Astrocyte (in vitro differentiated cells and primary cell): ENCODE data around the gene MRPL47. TPM values are rescaled to one million over a fixed set of nuclear protein-coding genes. Genes with fewer than 3 reads are reported as not detected.

Source experiments
- DNase-seq: peaks from one replicate; pipeline ENCODE4 v3.0.0-alpha.2; 2010; ENCODE audit warnings: low read depth
- FAIRE-seq: peaks from 2 replicates; lab custom pipeline; 2011; peaks lifted over from hg19 to GRCh38; lab: Jason Lieb, UNC
- H2AFZ ChIP-seq: 2 replicates; pipeline ENCODE4 v1.6.0; 2012; ENCODE audit warnings: low read depth, low read length, inconsistent platforms
- H3K27ac ChIP-seq: 2 replicates; pipeline ENCODE4 v1.5.1; 2011; ENCODE audit warnings: low read depth, low read length, inconsistent platforms
- H3K27me3 ChIP-seq: 2 replicates; pipeline ENCODE4 v1.6.0; 2011; ENCODE audit warnings: low read length, inconsistent platforms; ENCODE audit not compliant: insufficient read depth
- H3K36me3 ChIP-seq: 2 replicates; pipeline ENCODE4 v1.5.1; 2011; ENCODE audit warnings: low read length, inconsistent platforms; ENCODE audit not compliant: insufficient read depth
- H3K4me1 ChIP-seq: 2 replicates; pipeline ENCODE4 v1.5.1; 2011; ENCODE audit warnings: low read length, inconsistent platforms; ENCODE audit not compliant: insufficient read depth
- H3K4me2 ChIP-seq: 2 replicates; pipeline ENCODE4 v1.6.0; 2012; ENCODE audit warnings: low read length, inconsistent platforms
- H3K4me3 ChIP-seq: 2 replicates; pipeline ENCODE4 v1.5.1; 2011; ENCODE audit warnings: low read depth, mild to moderate bottlenecking, low read length, inconsistent platforms; ENCODE audit not compliant: insufficient read depth
- H3K79me2 ChIP-seq: 2 replicates; pipeline ENCODE4 v1.6.0; 2012; ENCODE audit warnings: mild to moderate bottlenecking, low read length, inconsistent platforms; ENCODE audit not compliant: insufficient read depth
- H3K9ac ChIP-seq: 2 replicates; pipeline ENCODE4 v1.6.0; 2012; ENCODE audit warnings: mild to moderate bottlenecking, low read length, inconsistent platforms
- H3K9me3 ChIP-seq: 2 replicates; pipeline ENCODE4 v1.5.1; 2012; ENCODE audit warnings: low read depth, mild to moderate bottlenecking, low read length, inconsistent platforms; ENCODE audit not compliant: insufficient read depth
- H4K20me1 ChIP-seq: 2 replicates; pipeline ENCODE4 v1.6.0; 2012; ENCODE audit warnings: low read length, inconsistent platforms; ENCODE audit not compliant: insufficient read depth
- H3K27ac Mint-ChIP-seq: one replicate; pipeline ENCODE4 v1.8.0; 2021; ENCODE audit warnings: mild to moderate bottlenecking, mixed read lengths; ENCODE audit not compliant: unreplicated experiment
- H3K27me3 Mint-ChIP-seq: one replicate; pipeline ENCODE4 v1.8.0; 2021; ENCODE audit warnings: low read depth, mixed read lengths; ENCODE audit not compliant: unreplicated experiment
- H3K36me3 Mint-ChIP-seq: one replicate; pipeline ENCODE4 v1.8.0; 2021; ENCODE audit warnings: low read depth, mixed read lengths; ENCODE audit not compliant: unreplicated experiment
- H3K4me1 Mint-ChIP-seq: one replicate; pipeline ENCODE4 v1.8.0; 2021; ENCODE audit warnings: low read depth, mixed read lengths; ENCODE audit not compliant: unreplicated experiment
- H3K4me3 Mint-ChIP-seq: one replicate; pipeline ENCODE4 v1.8.0; 2021; ENCODE audit warnings: mild to moderate bottlenecking, moderate library complexity, mixed read lengths; ENCODE audit not compliant: unreplicated experiment
- H3K9me3 Mint-ChIP-seq: one replicate; pipeline ENCODE4 v1.8.0; 2021; ENCODE audit warnings: mild to moderate bottlenecking, mixed read lengths; ENCODE audit not compliant: unreplicated experiment
- EZH2 ChIP-seq: IDR thresholded peaks from 2 replicates; pipeline ENCODE4 v1.6.1; 2012; ENCODE audit warnings: mild to moderate bottlenecking, low read length, inconsistent platforms; ENCODE audit not compliant: insufficient read depth
- total RNA-seq: library from RNA; stranded (reverse); gene quantifications from 2 replicates; pipeline ENCODE4 v1.2.1, GENCODE V29; 2021
- TF ChIP-seq, protein P1 (sequence below): IDR thresholded peaks from 2 replicates; pipeline ENCODE4 v1.5.1; 2011; ENCODE audit warnings: low read depth, mild to moderate bottlenecking, inconsistent platforms, low read length, moderate library complexity; ENCODE audit not compliant: insufficient read depth

Gene MRPL47
- total RNA-seq, 1 donor from 2014 or later = 45.9 TPM

GRCh38 chr3:179541596-179541995 lies 62.8 kb downstream of the MRPL47 start:
- no peak for FAIRE-seq
- no peaks in the 10 kb centered on the region for H3K27me3 Mint-ChIP-seq
- TF ChIP-seq EZH2 = no peak
- TF ChIP-seq, protein P1, sequence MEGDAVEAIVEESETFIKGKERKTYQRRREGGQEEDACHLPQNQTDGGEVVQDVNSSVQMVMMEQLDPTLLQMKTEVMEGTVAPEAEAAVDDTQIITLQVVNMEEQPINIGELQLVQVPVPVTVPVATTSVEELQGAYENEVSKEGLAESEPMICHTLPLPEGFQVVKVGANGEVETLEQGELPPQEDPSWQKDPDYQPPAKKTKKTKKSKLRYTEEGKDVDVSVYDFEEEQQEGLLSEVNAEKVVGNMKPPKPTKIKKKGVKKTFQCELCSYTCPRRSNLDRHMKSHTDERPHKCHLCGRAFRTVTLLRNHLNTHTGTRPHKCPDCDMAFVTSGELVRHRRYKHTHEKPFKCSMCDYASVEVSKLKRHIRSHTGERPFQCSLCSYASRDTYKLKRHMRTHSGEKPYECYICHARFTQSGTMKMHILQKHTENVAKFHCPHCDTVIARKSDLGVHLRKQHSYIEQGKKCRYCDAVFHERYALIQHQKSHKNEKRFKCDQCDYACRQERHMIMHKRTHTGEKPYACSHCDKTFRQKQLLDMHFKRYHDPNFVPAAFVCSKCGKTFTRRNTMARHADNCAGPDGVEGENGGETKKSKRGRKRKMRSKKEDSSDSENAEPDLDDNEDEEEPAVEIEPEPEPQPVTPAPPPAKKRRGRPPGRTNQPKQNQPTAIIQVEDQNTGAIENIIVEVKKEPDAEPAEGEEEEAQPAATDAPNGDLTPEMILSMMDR = no peak

DNA sequence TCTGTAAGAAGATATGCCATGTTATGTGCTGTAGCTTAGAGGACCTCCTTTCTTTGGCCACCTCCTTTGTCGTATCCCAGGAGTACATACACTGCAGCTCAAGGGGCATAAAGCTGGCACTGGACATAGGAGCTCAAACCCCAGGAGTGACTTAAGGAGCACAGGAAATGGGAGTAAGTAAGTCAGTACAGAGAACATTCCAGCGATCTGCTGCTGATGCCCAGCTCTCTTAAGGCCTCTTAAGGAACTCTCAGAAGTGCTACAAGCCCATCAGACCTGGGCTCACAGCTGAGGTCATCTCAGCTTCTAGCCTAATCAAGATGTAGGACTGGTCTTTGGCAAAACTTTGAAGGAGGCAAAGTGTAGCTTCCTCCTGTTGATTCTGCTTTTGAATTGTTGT lies 63.3 kb downstream of the MRPL47 start:
- H3K36me3 Mint-ChIP-seq = no peaks in the 10 kb centered on the region
- H3K4me1 ChIP-seq = peaks cover 4% of the 10 kb centered on the region
- no peak overlapping the region for H3K27ac Mint-ChIP-seq
- H3K9ac ChIP-seq = no peak overlapping the region
- no peaks in the 10 kb centered on the region for H3K36me3 ChIP-seq
- no peaks in the 10 kb centered on the region for H3K79me2 ChIP-seq
- H3K27ac ChIP-seq = no peak overlapping the region
- TF ChIP-seq, protein P1 = no peak
- TF ChIP-seq EZH2 = no peak
- no peak for FAIRE-seq
- H4K20me1 ChIP-seq = no peaks in the 10 kb centered on the region
- no peaks in the 10 kb centered on the region for H3K27me3 Mint-ChIP-seq
- H2AFZ ChIP-seq = no peak overlapping the region
- no peaks in the 10 kb centered on the region for H3K9me3 ChIP-seq
- DNase-seq = no peak
- H3K4me3 Mint-ChIP-seq = no peak overlapping the region
- no peak overlapping the region for H3K4me2 ChIP-seq
- peaks cover 11% of the 10 kb centered on the region for H3K9me3 Mint-ChIP-seq
- no peak overlapping the region for H3K4me3 ChIP-seq
- peaks cover 9% of the 10 kb centered on the region for H3K4me1 Mint-ChIP-seq
- no peaks in the 10 kb centered on the region for H3K27me3 ChIP-seq

More at GRCh38 chr3:179541596-179541995, 62.8 kb downstream of the MRPL47 start:
- H3K36me3 ChIP-seq = no peaks in the 10 kb centered on the region
- Mint-ChIP-seq H3K4me1 (peaks cover 9% of the 10 kb centered on the region), H3K27ac (no peak overlapping the region), H3K4me3 (no peak overlapping the region), H3K9me3 (peaks cover 11% of the 10 kb centered on the region), H3K36me3 (no peaks in the 10 kb centered on the region)
- no peak overlapping the region for H3K4me2 ChIP-seq
- DNase-seq = no peak
- no peaks in the 10 kb centered on the region for H3K9me3 ChIP-seq
- H3K27ac ChIP-seq = no peak overlapping the region
- H2AFZ ChIP-seq = no peak overlapping the region
- H3K4me1 ChIP-seq = peaks cover 4% of the 10 kb centered on the region
- no peaks in the 10 kb centered on the region for H3K27me3 ChIP-seq
- H3K9ac ChIP-seq = no peak overlapping the region
- H3K79me2 ChIP-seq = no peaks in the 10 kb centered on the region
- no peak overlapping the region for H3K4me3 ChIP-seq
- H4K20me1 ChIP-seq = no peaks in the 10 kb centered on the region

Other genes starting within 250 kb of the MRPL47 start
- 83.7 and 85.7 TPM in 2 replicates for gene GNB4, start 153.2 kb downstream of the MRPL47 start, total RNA-seq
- 43.2 and 47.0 TPM in 2 replicates for gene ACTL6A, start 41.7 kb downstream of the MRPL47 start, total RNA-seq
- 73.7 and 86.4 TPM in 2 replicates for gene NDUFB5, start 156 bp upstream of the MRPL47 start, total RNA-seq
- 6.7 and 7.4 TPM in 2 replicates for gene USP13, start 48.4 kb upstream of the MRPL47 start, total RNA-seq